SK-N-SH treated with all-trans-retinoic acid at 6 μM for 48 hours (cell line): ENCODE measurements around the gene RAPGEF5.

Experiments used
- ATAC-seq: fragments of 200-7000 bp; cut with Tn5 transposase; 3 replicates; pipeline ENCODE4 v1.9.1; 2020; ENCODE audit warnings: mild to moderate bottlenecking, moderate library complexity
- ARNTL ChIP-seq: fragments of 450-650 bp; formaldehyde crosslinking; IDR thresholded peaks from 2 replicates; pipeline ENCODE4 v1.5.0; 2020; ENCODE audit warnings: low read depth, mild to moderate bottlenecking, moderate library complexity, borderline replicate concordance
- BACH2 ChIP-seq: fragments of 250-450 bp; sonication (Bioruptor Pico); IDR thresholded peaks from 2 replicates; pipeline ENCODE4 v1.9.0; 2021; ENCODE audit warnings: mild to moderate bottlenecking, borderline replicate concordance
- CSDC2 ChIP-seq: fragments of 250-450 bp; sonication (Bioruptor Pico); IDR thresholded peaks from 2 replicates; pipeline ENCODE4 v1.5.0; 2020; ENCODE audit warnings: mild to moderate bottlenecking, moderate library complexity
- GLIS3 ChIP-seq: fragments of 250-450 bp; sonication (Bioruptor Pico); IDR thresholded peaks from 2 replicates; pipeline ENCODE4 v1.5.0; 2020; ENCODE audit warnings: mild to moderate bottlenecking, moderate library complexity
- OSR1 ChIP-seq: fragments of 250-450 bp; sonication (Bioruptor Pico); IDR thresholded peaks from 2 replicates; pipeline ENCODE4 v1.8.0; 2022; ENCODE audit warnings: moderate library complexity, mild to moderate bottlenecking, inconsistent platforms
- PPARA ChIP-seq: fragments of 250-450 bp; sonication (Bioruptor Pico); IDR thresholded peaks from 2 replicates; pipeline ENCODE4 v1.5.0; 2020; ENCODE audit warnings: mild to moderate bottlenecking, borderline replicate concordance
- SNAI2 ChIP-seq: fragments of 250-450 bp; sonication (Bioruptor Pico); IDR thresholded peaks from 2 replicates; pipeline ENCODE4 v1.5.0; 2020; ENCODE audit warnings: mild to moderate bottlenecking, moderate library complexity
- TOX ChIP-seq: fragments of 250-450 bp; sonication (Bioruptor Pico); IDR thresholded peaks from 2 replicates; pipeline ENCODE4 v1.8.0; 2021; ENCODE audit warnings: mild to moderate bottlenecking, moderate library complexity, borderline replicate concordance
- ZC3H10 ChIP-seq: fragments of 250-450 bp; sonication (Bioruptor Pico); IDR thresholded peaks from 2 replicates; pipeline ENCODE4 v1.5.1; 2021; ENCODE audit warnings: mild to moderate bottlenecking, moderate library complexity
- ZFP3 ChIP-seq: fragments of 250-450 bp; sonication (Bioruptor Pico); IDR thresholded peaks from 2 replicates; pipeline ENCODE4 v1.5.0; 2020; ENCODE audit warnings: mild to moderate bottlenecking, moderate library complexity
- ZFP30 ChIP-seq: fragments of 450-650 bp; formaldehyde crosslinking; IDR thresholded peaks from 2 replicates; pipeline ENCODE4 v1.5.0; 2022; ENCODE audit warnings: mild to moderate bottlenecking, moderate library complexity
- ZNF565 ChIP-seq: fragments of 450-650 bp; formaldehyde crosslinking; conservative IDR thresholded peaks from 2 replicates; pipeline ENCODE4 v1.5.0; 2020; ENCODE audit warnings: low read depth, mild to moderate bottlenecking, moderate library complexity
- ZNF70 ChIP-seq: fragments of 450-650 bp; formaldehyde crosslinking; IDR thresholded peaks from 2 replicates; pipeline ENCODE4 v1.5.0; 2020; ENCODE audit warnings: mild to moderate bottlenecking, moderate library complexity
- ZNF8 ChIP-seq: fragments of 450-650 bp; formaldehyde crosslinking; IDR thresholded peaks from 2 replicates; pipeline ENCODE4 v1.5.0; 2020; ENCODE audit warnings: mild to moderate bottlenecking, moderate library complexity
- TF ChIP-seq, protein P1 (sequence below): fragments of 250-450 bp; sonication (Bioruptor Pico); IDR thresholded peaks from 2 replicates; pipeline ENCODE4 v1.8.0; 2020; ENCODE audit warnings: mild to moderate bottlenecking, moderate library complexity, borderline replicate concordance
- TF ChIP-seq, protein P2 (sequence below): fragments of 250-450 bp; sonication (Bioruptor Pico); IDR thresholded peaks from 2 replicates; pipeline ENCODE4 v1.5.1; 2020; ENCODE audit warnings: low read depth, mild to moderate bottlenecking, moderate library complexity
- TF ChIP-seq, protein P3 (sequence below): fragments of 250-450 bp; sonication (Bioruptor Pico); IDR thresholded peaks from 2 replicates; pipeline ENCODE4 v1.5.0; 2020; ENCODE audit warnings: mild to moderate bottlenecking, moderate library complexity
- TF ChIP-seq, protein P4 (sequence below): fragments of 250-450 bp; sonication (Bioruptor Pico); IDR thresholded peaks from 2 replicates; pipeline ENCODE4 v1.5.1; 2021; ENCODE audit warnings: mild to moderate bottlenecking, moderate library complexity

The RAPGEF5 gene

GRCh38 chr7:22117222-22117621 lies 239.7 kb downstream of the RAPGEF5 start:
- TF ChIP-seq, protein P1, sequence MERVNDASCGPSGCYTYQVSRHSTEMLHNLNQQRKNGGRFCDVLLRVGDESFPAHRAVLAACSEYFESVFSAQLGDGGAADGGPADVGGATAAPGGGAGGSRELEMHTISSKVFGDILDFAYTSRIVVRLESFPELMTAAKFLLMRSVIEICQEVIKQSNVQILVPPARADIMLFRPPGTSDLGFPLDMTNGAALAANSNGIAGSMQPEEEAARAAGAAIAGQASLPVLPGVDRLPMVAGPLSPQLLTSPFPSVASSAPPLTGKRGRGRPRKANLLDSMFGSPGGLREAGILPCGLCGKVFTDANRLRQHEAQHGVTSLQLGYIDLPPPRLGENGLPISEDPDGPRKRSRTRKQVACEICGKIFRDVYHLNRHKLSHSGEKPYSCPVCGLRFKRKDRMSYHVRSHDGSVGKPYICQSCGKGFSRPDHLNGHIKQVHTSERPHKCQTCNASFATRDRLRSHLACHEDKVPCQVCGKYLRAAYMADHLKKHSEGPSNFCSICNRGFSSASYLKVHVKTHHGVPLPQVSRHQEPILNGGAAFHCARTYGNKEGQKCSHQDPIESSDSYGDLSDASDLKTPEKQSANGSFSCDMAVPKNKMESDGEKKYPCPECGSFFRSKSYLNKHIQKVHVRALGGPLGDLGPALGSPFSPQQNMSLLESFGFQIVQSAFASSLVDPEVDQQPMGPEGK (CRISPR knock-in tag): no peak
- TF ChIP-seq, protein P2, sequence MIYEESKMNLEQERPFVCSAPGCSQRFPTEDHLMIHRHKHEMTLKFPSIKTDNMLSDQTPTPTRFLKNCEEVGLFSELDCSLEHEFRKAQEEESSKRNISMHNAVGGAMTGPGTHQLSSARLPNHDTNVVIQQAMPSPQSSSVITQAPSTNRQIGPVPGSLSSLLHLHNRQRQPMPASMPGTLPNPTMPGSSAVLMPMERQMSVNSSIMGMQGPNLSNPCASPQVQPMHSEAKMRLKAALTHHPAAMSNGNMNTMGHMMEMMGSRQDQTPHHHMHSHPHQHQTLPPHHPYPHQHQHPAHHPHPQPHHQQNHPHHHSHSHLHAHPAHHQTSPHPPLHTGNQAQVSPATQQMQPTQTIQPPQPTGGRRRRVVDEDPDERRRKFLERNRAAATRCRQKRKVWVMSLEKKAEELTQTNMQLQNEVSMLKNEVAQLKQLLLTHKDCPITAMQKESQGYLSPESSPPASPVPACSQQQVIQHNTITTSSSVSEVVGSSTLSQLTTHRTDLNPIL (CRISPR knock-in tag): no peak
- TF ChIP-seq ZNF8 (CRISPR knock-in tag): no peak
- TF ChIP-seq ZNF565 (CRISPR knock-in tag): no peak
- no peak for TF ChIP-seq ARNTL (CRISPR knock-in tag)
- no peak for ATAC-seq

DNA sequence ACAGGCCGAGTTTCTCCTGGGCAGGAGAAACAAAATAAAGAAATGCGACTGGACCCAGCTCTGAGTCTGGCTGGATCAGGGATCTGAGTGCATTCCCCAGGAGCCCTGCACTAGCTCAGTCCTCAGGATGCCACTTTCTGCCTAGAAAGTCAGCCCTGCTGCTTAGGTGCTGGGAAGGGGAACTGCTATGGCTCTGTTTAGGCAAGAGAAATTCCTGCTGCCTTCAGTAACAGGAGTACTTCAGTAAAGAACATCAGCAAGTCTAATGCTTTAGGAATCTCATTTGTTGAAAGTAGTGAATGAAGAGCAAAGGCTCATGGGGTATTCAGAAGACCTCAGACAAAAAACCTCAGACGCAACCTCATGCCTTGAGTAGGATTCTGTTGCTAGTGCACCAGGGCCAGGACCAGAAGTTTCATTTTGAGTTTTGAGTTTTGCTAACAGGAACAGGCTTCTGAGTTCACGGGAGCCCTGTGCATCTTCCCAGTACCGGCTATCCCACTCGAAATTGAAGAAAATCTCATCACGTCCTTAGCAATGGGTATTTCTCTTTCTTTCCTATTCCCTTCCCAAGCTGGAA lies 240.4 kb downstream of the RAPGEF5 start:
- no peak; the same call in 2 of the 3 replicates for ATAC-seq
- TF ChIP-seq ARNTL (CRISPR knock-in tag): no peak

DNA sequence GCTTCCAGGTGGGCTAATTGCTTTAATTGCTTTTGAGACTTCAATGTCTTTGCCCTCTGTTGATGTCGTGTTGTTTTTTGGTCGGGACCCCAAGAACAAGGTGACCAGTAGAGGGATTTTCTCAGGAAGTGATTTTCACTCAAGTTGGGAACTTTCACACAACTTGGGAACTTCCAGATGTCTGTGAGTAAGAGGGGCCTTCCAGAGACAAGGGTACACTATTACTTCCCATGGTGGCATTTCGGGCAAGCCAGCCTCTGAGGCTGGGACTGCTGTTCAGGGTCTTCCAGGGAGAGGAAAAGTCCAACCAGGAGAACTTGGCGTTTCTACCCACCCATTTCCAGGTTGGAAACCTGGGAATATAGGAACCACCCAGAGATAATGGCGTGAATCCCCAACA lies 241.3 kb downstream of the RAPGEF5 start:
- TF ChIP-seq SNAI2 (CRISPR knock-in tag) (no peak), ZNF70 (CRISPR knock-in tag) (no peak), PPARA (CRISPR knock-in tag) (no peak), ZFP30 (no peak), BACH2 (CRISPR knock-in tag) (no peak), OSR1 (CRISPR knock-in tag) (no peak), ZNF565 (CRISPR knock-in tag) (no peak), TOX (CRISPR knock-in tag) (no peak), ZC3H10 (CRISPR knock-in tag) (no peak), ZFP3 (CRISPR knock-in tag) (no peak), ARNTL (CRISPR knock-in tag) (no peak), ZNF8 (CRISPR knock-in tag) (no peak)
- TF ChIP-seq, protein P3, sequence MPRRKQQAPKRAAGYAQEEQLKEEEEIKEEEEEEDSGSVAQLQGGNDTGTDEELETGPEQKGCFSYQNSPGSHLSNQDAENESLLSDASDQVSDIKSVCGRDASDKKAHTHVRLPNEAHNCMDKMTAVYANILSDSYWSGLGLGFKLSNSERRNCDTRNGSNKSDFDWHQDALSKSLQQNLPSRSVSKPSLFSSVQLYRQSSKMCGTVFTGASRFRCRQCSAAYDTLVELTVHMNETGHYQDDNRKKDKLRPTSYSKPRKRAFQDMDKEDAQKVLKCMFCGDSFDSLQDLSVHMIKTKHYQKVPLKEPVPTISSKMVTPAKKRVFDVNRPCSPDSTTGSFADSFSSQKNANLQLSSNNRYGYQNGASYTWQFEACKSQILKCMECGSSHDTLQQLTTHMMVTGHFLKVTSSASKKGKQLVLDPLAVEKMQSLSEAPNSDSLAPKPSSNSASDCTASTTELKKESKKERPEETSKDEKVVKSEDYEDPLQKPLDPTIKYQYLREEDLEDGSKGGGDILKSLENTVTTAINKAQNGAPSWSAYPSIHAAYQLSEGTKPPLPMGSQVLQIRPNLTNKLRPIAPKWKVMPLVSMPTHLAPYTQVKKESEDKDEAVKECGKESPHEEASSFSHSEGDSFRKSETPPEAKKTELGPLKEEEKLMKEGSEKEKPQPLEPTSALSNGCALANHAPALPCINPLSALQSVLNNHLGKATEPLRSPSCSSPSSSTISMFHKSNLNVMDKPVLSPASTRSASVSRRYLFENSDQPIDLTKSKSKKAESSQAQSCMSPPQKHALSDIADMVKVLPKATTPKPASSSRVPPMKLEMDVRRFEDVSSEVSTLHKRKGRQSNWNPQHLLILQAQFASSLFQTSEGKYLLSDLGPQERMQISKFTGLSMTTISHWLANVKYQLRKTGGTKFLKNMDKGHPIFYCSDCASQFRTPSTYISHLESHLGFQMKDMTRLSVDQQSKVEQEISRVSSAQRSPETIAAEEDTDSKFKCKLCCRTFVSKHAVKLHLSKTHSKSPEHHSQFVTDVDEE (CRISPR knock-in tag): no peak
- TF ChIP-seq, protein P4, sequence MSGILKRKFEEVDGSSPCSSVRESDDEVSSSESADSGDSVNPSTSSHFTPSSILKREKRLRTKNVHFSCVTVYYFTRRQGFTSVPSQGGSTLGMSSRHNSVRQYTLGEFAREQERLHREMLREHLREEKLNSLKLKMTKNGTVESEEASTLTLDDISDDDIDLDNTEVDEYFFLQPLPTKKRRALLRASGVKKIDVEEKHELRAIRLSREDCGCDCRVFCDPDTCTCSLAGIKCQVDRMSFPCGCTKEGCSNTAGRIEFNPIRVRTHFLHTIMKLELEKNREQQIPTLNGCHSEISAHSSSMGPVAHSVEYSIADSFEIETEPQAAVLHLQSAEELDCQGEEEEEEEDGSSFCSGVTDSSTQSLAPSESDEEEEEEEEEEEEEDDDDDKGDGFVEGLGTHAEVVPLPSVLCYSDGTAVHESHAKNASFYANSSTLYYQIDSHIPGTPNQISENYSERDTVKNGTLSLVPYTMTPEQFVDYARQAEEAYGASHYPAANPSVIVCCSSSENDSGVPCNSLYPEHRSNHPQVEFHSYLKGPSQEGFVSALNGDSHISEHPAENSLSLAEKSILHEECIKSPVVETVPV (CRISPR knock-in tag): no peak
- TF ChIP-seq, protein P1 (CRISPR knock-in tag): no peak
- TF ChIP-seq, all 23 proteins: peak for 0
- no peak for ATAC-seq

DNA sequence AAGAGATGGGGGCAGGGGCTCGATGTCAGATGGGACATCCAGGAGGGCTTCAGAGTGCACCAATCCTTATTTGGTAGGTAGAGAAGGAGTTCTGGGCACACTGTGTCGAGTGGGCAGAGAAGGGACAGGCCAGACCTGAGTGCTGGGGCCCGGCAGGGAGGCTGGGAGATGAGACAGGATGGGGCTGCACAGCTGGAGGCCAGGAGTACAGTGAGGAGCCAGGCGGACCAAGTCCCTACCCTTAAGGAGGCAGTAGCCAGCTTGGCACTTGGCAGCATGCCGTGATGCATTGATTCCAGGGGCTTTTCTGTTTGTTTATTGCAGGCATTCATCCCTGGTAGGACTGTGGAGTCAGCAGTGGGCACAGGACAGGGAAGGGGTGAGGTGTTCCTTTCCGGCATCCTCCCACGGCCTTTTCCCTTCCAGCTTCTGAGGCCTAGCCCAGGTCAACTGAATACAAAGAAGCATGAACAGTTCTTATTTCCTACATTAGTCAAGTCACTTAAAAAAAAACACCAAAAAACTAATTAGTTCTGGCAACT lies 242.4 kb downstream of the RAPGEF5 start:
- ATAC-seq: no peak
- TF ChIP-seq ZNF70 (CRISPR knock-in tag): no peak
- no peak for TF ChIP-seq ARNTL (CRISPR knock-in tag)
- TF ChIP-seq PPARA (CRISPR knock-in tag): no peak
- TF ChIP-seq, protein P3 (CRISPR knock-in tag): no peak
- TF ChIP-seq GLIS3 (CRISPR knock-in tag): no peak
- TF ChIP-seq BACH2 (CRISPR knock-in tag): no peak
- no peak for TF ChIP-seq CSDC2 (CRISPR knock-in tag)
- TF ChIP-seq OSR1 (CRISPR knock-in tag): no peak
- TF ChIP-seq, protein P4 (CRISPR knock-in tag): no peak
